ENCODE measurements around the gene INKA2.

INKA2 gene

GRCh38 chr1:111704776-111705175 is 34.4 kb downstream of the INKA2 start:
- DNase-seq (ENCODE audit: low read depth in 2 of 2), result no peak

- DNase-seq (ENCODE audit: low read depth in 2 of 2), result no peak
These were observed 35.0 kb downstream of the INKA2 start for GRCh38 chr1:111704240-111704639.

- DNase-seq (ENCODE audit: low read depth in 2 of 2), result no peak
These were observed 36.6 kb downstream of the INKA2 start for GRCh38 chr1:111702504-111703050.

GRCh38 chr1:111699268-111699667 is 39.9 kb downstream of the INKA2 start:
- DNase-seq (ENCODE audit: low read depth in 2 of 2), result no peak

GRCh38 chr1:111696330-111696729 is 42.9 kb downstream of the INKA2 start:
- no peak for DNase-seq (ENCODE audit: low read depth in 2 of 2)

GRCh38 chr1:111695801-111696200 is 43.4 kb downstream of the INKA2 start:
- DNase-seq (ENCODE audit: low read depth in 2 of 2), result no peak

GRCh38 chr1:111691886-111692285 is 47.3 kb downstream of the INKA2 start:
- DNase-seq (ENCODE audit: low read depth in 2 of 2), result no peak

- peak; percentile 94 for DNase-seq (ENCODE audit: low read depth in 2 of 2)
These were observed 48.9 kb downstream of the INKA2 start for GRCh38 chr1:111690306-111690617.

Measured in fibroblast of skin of left biceps (primary cell).